Osteoblast (primary cell): Measurements from ENCODE around the gene SQSTM1. TPM values are rescaled to one million over a fixed set of nuclear protein-coding genes. Genes with fewer than 3 reads are reported as not detected.

Experiments used
- DNase-seq: peaks from one replicate; pipeline ENCODE4 v3.0.0; 2011; ENCODE audit warnings: low spot score, mixed read lengths; ENCODE audit not compliant: insufficient read length; ENCODE audit errors: missing footprints
- H2AFZ ChIP-seq: 2 replicates; pipeline ENCODE4 v1.6.0; 2011; ENCODE audit warnings: mild to moderate bottlenecking, low read length
- H3K27ac ChIP-seq: 2 replicates; pipeline ENCODE4 v1.5.1; 2011; ENCODE audit warnings: mild to moderate bottlenecking, low read depth, low read length, moderate library complexity
- H3K27me3 ChIP-seq: 2 replicates; pipeline ENCODE4 v1.6.0; 2012; ENCODE audit warnings: mild to moderate bottlenecking, control low read depth, inconsistent platforms, low read length, moderate library complexity; ENCODE audit not compliant: insufficient read depth
- H3K36me3 ChIP-seq: 2 replicates; pipeline ENCODE4 v1.5.1; 2011; ENCODE audit warnings: mild to moderate bottlenecking, low read length, control low read depth, moderate library complexity; ENCODE audit not compliant: insufficient read depth
- H3K4me1 ChIP-seq: 2 replicates; pipeline ENCODE4 v1.5.1; 2011; ENCODE audit warnings: mild to moderate bottlenecking, low read length, control low read depth, moderate library complexity; ENCODE audit not compliant: insufficient read depth
- H3K4me2 ChIP-seq: 2 replicates; pipeline ENCODE4 v1.6.0; 2011; ENCODE audit warnings: mild to moderate bottlenecking, low read length; ENCODE audit not compliant: insufficient read depth
- H3K4me3 ChIP-seq: fragments of 200-600 bp; sonication (generic); 3 replicates; pipeline ENCODE4 v1.5.1; 2012; ENCODE audit warnings: mild to moderate bottlenecking, low read length, inconsistent platforms; ENCODE audit not compliant: insufficient read depth
- H3K79me2 ChIP-seq: 2 replicates; pipeline ENCODE4 v1.6.0; 2012; ENCODE audit warnings: mild to moderate bottlenecking, low read length, control low read depth, inconsistent platforms; ENCODE audit not compliant: insufficient read depth
- H3K9me3 ChIP-seq: 2 replicates; pipeline ENCODE4 v1.5.1; 2011; ENCODE audit warnings: low read depth, low read length, control low read depth
- H4K20me1 ChIP-seq: 2 replicates; pipeline ENCODE4 v1.6.0; 2012; ENCODE audit warnings: mild to moderate bottlenecking, low read length, control low read depth; ENCODE audit not compliant: insufficient read depth
- total RNA-seq: library from RNA; depleted of rRNA; stranded (reverse); fragments of >200 nt; gene quantifications from 2 replicates; pipeline ENCODE4 v1.2.3, GENCODE V29; 2012
- TF ChIP-seq, protein P1 (sequence below): IDR thresholded peaks from 2 replicates; pipeline ENCODE4 v1.5.1; 2011; ENCODE audit warnings: mild to moderate bottlenecking, low read depth, low read length, moderate library complexity; ENCODE audit errors: extremely low read depth

The SQSTM1 gene
- total RNA-seq, 1 donor = 992 TPM

DNA sequence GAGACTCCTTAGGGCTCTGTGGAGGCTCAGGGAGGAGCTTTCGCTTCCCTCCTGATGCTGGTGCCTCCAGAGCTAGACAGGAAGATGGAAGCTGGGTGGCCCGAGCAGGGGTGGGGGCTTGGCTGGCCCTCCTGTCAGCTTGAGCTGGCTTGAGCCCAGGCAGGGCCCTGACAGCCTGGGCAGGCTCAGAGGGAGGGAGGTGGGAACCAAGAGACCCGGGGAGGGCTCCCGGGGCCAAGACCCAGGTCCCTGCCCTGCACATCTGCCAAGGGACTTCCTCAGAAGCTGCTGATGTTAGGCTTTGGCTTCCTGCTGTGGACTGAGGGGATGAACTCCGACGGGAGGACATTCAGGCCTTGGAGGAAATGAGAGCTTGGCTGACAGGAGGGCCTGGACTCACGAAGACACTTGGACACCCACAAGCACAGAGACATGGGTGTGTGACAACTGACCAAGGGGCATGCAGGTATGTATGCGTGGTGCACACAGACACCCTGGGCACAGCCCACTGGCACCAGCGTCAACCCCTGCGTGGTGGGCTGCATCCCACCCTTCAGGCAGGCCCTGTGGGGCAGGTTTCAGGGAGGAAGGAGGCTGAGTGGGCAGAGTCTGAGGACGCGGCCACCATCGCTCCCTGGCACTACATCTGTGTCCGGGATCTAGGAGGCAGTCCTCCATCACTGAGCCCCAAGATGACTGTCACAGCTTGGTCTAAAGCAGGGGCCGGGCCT lies 28.7 kb upstream of the SQSTM1 start:
- peaks cover 10% of the 10 kb centered on the region for H3K4me1 ChIP-seq
- no peaks in the 10 kb centered on the region for H4K20me1 ChIP-seq
- peak; percentile 84 for DNase-seq
- H3K9me3 ChIP-seq = no peaks in the 10 kb centered on the region
- H3K4me3 ChIP-seq = no peak overlapping the region
- TF ChIP-seq, protein P1, sequence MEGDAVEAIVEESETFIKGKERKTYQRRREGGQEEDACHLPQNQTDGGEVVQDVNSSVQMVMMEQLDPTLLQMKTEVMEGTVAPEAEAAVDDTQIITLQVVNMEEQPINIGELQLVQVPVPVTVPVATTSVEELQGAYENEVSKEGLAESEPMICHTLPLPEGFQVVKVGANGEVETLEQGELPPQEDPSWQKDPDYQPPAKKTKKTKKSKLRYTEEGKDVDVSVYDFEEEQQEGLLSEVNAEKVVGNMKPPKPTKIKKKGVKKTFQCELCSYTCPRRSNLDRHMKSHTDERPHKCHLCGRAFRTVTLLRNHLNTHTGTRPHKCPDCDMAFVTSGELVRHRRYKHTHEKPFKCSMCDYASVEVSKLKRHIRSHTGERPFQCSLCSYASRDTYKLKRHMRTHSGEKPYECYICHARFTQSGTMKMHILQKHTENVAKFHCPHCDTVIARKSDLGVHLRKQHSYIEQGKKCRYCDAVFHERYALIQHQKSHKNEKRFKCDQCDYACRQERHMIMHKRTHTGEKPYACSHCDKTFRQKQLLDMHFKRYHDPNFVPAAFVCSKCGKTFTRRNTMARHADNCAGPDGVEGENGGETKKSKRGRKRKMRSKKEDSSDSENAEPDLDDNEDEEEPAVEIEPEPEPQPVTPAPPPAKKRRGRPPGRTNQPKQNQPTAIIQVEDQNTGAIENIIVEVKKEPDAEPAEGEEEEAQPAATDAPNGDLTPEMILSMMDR = no peak
- H3K27me3 ChIP-seq = no peaks in the 10 kb centered on the region
- H2AFZ ChIP-seq = no peak overlapping the region
- H3K27ac ChIP-seq = no peak overlapping the region
- peaks cover 4% of the 10 kb centered on the region for H3K36me3 ChIP-seq
- H3K4me2 ChIP-seq = no peak overlapping the region
- no peaks in the 10 kb centered on the region for H3K79me2 ChIP-seq

DNA sequence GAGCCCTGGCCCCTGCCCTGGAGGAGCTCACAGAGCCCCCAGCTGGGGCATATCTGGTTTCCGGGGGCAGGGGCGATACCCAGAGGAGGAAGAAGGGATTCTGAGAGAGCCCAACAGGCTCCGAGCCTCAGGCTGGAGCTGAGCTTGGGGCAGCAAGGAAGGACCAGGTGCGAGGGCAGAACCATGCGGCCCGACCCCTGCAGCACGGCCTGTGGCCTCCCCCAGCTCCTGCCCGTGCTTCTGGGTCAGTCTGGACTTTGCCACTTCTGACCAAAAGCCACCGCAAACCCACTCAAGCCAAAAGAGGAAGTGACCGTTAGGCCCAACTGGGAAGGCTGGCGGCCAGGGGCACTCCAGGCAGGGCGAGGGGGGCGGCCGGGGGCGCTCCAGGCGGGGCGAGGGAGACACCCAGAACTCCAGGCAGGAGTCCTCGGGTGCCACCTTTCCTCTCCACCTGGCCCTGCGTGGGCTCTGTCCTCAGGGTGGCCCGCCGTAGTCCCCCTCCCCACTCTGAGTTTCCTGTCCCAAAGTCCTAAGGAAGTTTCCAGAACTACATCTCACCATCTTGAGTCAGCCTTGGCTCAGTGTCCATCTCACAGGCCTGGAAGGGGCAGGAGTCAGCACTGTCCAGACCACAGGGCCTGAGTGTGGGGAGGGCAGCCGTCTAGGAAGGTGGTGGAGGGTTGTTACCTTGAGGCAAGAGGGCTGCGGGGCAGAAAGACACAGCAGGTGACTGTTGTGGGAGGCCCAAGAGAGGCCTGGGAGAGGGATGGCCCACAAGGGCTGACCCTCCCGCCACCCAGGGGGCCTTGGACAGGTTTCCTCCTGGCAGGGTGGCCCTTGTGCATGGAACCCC lies 27.9 kb upstream of the SQSTM1 start:
- H3K36me3 ChIP-seq = peaks cover 4% of the 10 kb centered on the region
- DNase-seq = peak; percentile 78
- no peak overlapping the region for H3K27ac ChIP-seq
- no peak overlapping the region for H2AFZ ChIP-seq
- no peaks in the 10 kb centered on the region for H3K79me2 ChIP-seq
- no peaks in the 10 kb centered on the region for H3K9me3 ChIP-seq
- H3K4me3 ChIP-seq = no peak overlapping the region
- H3K27me3 ChIP-seq = no peaks in the 10 kb centered on the region
- TF ChIP-seq, protein P1 = no peak
- no peaks in the 10 kb centered on the region for H4K20me1 ChIP-seq
- no peak overlapping the region for H3K4me2 ChIP-seq
- peaks cover 10% of the 10 kb centered on the region for H3K4me1 ChIP-seq

DNA sequence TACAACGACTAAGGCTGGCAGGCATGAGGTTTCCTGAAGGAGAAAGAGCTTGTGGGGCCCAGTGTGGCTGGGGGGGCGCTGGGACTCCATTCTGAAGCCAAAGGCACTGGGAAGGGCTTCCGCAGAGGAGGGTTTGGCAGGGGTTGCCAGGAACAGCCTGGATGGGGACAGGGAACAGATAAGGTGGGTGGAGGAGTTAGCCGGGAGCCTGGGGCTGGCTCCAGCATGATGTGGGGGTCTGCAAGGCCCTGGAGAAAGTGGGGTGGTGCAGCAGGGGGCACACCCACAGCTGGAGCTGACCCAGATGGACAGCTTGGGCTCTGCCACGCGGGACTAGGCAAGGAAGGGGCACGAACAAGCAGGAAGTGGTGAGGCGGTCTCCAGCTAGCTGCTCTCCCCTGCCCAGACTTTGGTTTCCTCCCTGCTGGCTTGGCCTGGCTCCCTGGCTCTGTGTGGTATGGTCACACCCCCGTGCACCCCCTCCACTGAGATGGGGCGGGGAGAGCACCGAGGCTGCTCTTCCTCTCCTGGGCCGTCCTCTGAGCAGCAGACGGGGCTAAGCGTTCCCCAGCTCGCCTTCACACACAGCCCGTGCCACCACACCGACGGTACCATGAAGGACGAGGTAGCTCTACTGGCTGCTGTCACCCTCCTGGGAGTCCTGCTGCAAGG lies 27.1 kb upstream of the SQSTM1 start, which contains the start of gene LTC4S:
Gene LTC4S, plus strand, starts transcription at position 519 of the 672 bp plus-strand sequence. Its CDS starts 95 bp downstream, at position 614.
- DNase-seq = peak; percentile 97
- Histone ChIP-seq H3K27me3 (no peaks in the 10 kb centered on the region), H3K79me2 (no peaks in the 10 kb centered on the region), H3K4me1 (peaks cover 10% of the 10 kb centered on the region), H3K4me3 (peak within 1 kb of the TSS; percentile 30), H2AFZ (peak within 1 kb of the TSS; percentile 77), H3K36me3 (peaks cover 12% of the 10 kb centered on the region), H3K4me2 (peak within 1 kb of the TSS; percentile 57), H3K27ac (no peak within 1 kb of the TSS), H3K9me3 (no peaks in the 10 kb centered on the region), H4K20me1 (no peaks in the 10 kb centered on the region)
- TF ChIP-seq, protein P1 = no peak
